ENCODE results near the gene CBR1. TPM values are rescaled to one million over a fixed set of nuclear protein-coding genes. Genes with fewer than 3 reads are reported as not detected.

CBR1 gene
- total RNA-seq, 1 experiment from 2014 or later, result 297 TPM

DNA sequence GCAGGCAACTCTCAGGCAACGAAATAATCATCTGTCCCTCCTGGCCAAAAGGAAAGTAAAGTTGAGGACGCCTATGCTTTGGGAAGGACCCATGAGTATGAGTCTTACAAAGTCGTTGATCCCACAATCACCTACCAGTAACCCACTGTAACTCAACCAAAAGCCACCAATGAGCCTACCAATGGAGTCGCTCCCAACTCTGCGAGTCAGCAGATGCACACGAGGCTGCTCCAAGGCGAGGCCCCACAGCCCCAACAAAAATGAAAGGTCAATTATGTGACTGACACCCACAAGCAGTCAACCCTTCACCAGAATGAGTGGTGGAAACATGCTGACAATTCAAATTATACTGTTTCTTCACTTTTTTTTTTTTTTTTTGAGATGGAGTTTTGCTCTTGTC lies 21.5 kb upstream of the CBR1 start:
- POLR2A ChIA-PET (ENCODE audit: unreplicated experiment), result no interaction called here
- Histone ChIP-seq H4K20me1 (ENCODE audit: low read length) (no peaks in the 10 kb centered on the region), H2AFZ (ENCODE audit: low read length) (no peak overlapping the region), H3K79me2 (ENCODE audit: low read length) (no peaks in the 10 kb centered on the region), H3K4me3 (ENCODE audit: low read length) (no peak overlapping the region), H3K4me2 (ENCODE audit: low read length) (no peak overlapping the region), H3F3A (ENCODE audit: low read length, unreplicated experiment) (no peaks in the 10 kb centered on the region), H3K27me3 (ENCODE audit: low read length) (no peaks in the 10 kb centered on the region), H3K9me3 (ENCODE audit: low read length) (no peaks in the 10 kb centered on the region), H3K36me3 (ENCODE audit: low read depth, low read length) (peaks cover 44% of the 10 kb centered on the region), H3K9ac (ENCODE audit: low read length) (no peak overlapping the region), H3K4me1 (ENCODE audit: insufficient read depth, low read length) (0 out of 2 replicates have a peak, but pooled peaks cover 7% of the 10 kb centered on the region), H3K9me2 (replicated peaks; ENCODE audit: low read length) (no peaks in the 10 kb centered on the region), H3K27ac (ENCODE audit: low read length) (no peak overlapping the region)
- ATAC-seq (no peak), DNase-seq (no peak)
- intact Hi-C loops (cut with micrococcal nuclease), result no loop called here
- TF ChIP-seq EZH2phosphoT487 (IDR thresholded peaks at IDR 0.05; ENCODE audit: borderline replicate concordance, low read length) (no peak), EZH2 (IDR thresholded peaks at IDR 0.05; ENCODE audit: low read length, unreplicated experiment) (no peak)
- TF ChIP-seq, protein P1, sequence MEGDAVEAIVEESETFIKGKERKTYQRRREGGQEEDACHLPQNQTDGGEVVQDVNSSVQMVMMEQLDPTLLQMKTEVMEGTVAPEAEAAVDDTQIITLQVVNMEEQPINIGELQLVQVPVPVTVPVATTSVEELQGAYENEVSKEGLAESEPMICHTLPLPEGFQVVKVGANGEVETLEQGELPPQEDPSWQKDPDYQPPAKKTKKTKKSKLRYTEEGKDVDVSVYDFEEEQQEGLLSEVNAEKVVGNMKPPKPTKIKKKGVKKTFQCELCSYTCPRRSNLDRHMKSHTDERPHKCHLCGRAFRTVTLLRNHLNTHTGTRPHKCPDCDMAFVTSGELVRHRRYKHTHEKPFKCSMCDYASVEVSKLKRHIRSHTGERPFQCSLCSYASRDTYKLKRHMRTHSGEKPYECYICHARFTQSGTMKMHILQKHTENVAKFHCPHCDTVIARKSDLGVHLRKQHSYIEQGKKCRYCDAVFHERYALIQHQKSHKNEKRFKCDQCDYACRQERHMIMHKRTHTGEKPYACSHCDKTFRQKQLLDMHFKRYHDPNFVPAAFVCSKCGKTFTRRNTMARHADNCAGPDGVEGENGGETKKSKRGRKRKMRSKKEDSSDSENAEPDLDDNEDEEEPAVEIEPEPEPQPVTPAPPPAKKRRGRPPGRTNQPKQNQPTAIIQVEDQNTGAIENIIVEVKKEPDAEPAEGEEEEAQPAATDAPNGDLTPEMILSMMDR (conservative IDR thresholded peaks at IDR 0.05; ENCODE audit: low read depth, low read length), result no peak
- CTCF ChIA-PET, result no interaction called here
- no TSS peak for BruUV-seq (replicated peaks)

DNA sequence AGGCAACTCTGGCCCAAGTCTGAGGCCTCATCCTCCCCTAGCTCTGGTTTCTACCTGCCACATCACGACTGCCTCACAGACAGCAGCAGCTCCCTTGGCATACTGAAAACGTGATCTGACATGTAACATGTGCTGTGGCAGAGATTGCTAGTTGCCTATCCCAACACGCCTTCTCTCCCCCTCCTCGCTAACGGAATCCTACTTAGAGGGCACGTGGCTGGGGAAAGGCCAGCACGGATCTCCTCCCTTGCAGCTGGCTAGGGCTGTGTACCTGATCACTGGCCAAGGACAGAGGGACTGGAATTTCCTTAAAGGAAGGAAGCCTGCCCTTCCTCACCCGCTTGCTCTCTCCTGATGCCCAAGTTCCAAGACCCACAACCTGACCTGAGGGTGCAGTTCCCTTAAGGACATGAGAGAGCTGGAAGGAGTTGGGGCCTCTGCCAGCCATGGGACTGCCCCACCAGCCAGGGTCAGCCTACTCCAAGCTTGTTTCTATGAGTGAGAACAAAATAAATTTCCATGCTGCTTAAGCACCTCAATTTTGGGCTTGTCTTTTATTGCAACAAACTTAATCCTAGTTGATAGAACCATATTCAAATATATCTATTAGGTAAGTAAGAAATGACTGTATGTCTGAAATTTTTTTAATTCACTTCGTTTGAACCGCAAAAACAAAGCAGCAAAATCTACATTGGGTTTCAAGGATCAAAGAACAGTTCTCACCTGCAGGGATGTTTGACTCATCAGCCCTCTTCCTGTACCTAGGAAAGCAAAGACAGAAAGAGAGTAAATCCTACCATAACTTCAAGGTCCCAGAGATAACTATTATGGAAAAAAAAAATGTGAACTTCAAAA lies 16.7 kb upstream of the CBR1 start:
- Histone ChIP-seq H3K4me3 (ENCODE audit: low read length) (no peak overlapping the region), H3K4me2 (ENCODE audit: low read length) (no peak overlapping the region), H4K20me1 (ENCODE audit: low read length) (no peaks in the 10 kb centered on the region), H2AFZ (ENCODE audit: low read length) (no peak overlapping the region), H3F3A (ENCODE audit: low read length, unreplicated experiment) (no peaks in the 10 kb centered on the region), H3K36me3 (ENCODE audit: low read depth, low read length) (peaks cover 52% of the 10 kb centered on the region), H3K27me3 (ENCODE audit: low read length) (no peaks in the 10 kb centered on the region), H3K9ac (ENCODE audit: low read length) (no peak overlapping the region), H3K9me3 (ENCODE audit: low read length) (no peaks in the 10 kb centered on the region), H3K27ac (ENCODE audit: low read length) (no peak overlapping the region), H3K4me1 (ENCODE audit: insufficient read depth, low read length) (peaks cover 7% of the 10 kb centered on the region; the same call in 1 of the 2 replicates), H3K9me2 (replicated peaks; ENCODE audit: low read length) (no peaks in the 10 kb centered on the region), H3K79me2 (ENCODE audit: low read length) (peaks cover 21% of the 10 kb centered on the region)
- TF ChIP-seq EZH2 (IDR thresholded peaks at IDR 0.05; ENCODE audit: low read length, unreplicated experiment) (no peak), EZH2phosphoT487 (IDR thresholded peaks at IDR 0.05; ENCODE audit: borderline replicate concordance, low read length) (no peak)
- TF ChIP-seq, protein P1 (conservative IDR thresholded peaks at IDR 0.05; ENCODE audit: low read depth, low read length), result no peak
- BruUV-seq (replicated peaks), result no TSS peak
- ChIA-PET CTCF (no interaction called here), POLR2A (ENCODE audit: unreplicated experiment) (no interaction called here)
- DNase-seq (no peak), ATAC-seq (no peak)
- intact Hi-C loops (cut with micrococcal nuclease), result no loop called here

DNA sequence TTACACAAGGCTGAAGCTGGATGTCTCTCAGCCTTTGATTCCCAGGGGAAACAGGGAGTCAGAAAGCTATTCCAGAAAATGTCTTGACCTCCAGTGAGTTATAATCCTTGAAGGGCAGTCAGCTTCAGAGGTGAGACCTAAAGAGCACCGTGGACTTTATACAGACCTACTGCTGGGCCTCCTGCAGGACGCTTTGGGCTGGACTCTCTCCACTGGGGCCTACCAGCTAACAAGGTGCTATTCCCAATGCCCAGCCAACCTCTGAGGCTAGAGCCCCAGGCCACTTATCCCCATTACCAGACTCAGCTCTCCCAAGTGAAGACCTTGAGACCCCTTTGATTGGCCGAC lies 16.1 kb upstream of the CBR1 start:
- Histone ChIP-seq H3K27ac (ENCODE audit: low read length) (no peak overlapping the region), H4K20me1 (ENCODE audit: low read length) (no peaks in the 10 kb centered on the region), H3K79me2 (ENCODE audit: low read length) (peaks cover 27% of the 10 kb centered on the region), H3K4me2 (ENCODE audit: low read length) (no peak overlapping the region), H3K4me3 (ENCODE audit: low read length) (no peak overlapping the region), H3K4me1 (ENCODE audit: insufficient read depth, low read length) (peaks cover 12% of the 10 kb centered on the region), H3F3A (ENCODE audit: low read length, unreplicated experiment) (no peaks in the 10 kb centered on the region), H3K27me3 (ENCODE audit: low read length) (no peaks in the 10 kb centered on the region), H3K36me3 (ENCODE audit: low read depth, low read length) (peaks cover 53% of the 10 kb centered on the region), H3K9me2 (replicated peaks; ENCODE audit: low read length) (no peaks in the 10 kb centered on the region), H3K9ac (ENCODE audit: low read length) (no peak overlapping the region), H2AFZ (ENCODE audit: low read length) (no peak overlapping the region), H3K9me3 (ENCODE audit: low read length) (no peaks in the 10 kb centered on the region)
- CTCF ChIA-PET, result no interaction called here
- DNase-seq (no peak), ATAC-seq (no peak)
- POLR2A ChIA-PET (ENCODE audit: unreplicated experiment), result no interaction called here
- intact Hi-C loops (cut with micrococcal nuclease), result no loop called here
- TF ChIP-seq EZH2 (IDR thresholded peaks at IDR 0.05; ENCODE audit: low read length, unreplicated experiment), result no peak
- TF ChIP-seq, protein P1 (conservative IDR thresholded peaks at IDR 0.05; ENCODE audit: low read depth, low read length), result no peak
- no peak for TF ChIP-seq EZH2phosphoT487 (IDR thresholded peaks at IDR 0.05; ENCODE audit: borderline replicate concordance, low read length)
- BruUV-seq (replicated peaks), result no TSS peak

Data from PC-3 (cell line).